Ecto neural progenitor cell (in vitro differentiated cells): ENCODE measurements around the gene RASIP1.
"Not testable (repeated sequence)": the region's sequence is repeated elsewhere in the genome, so short reads cannot be mapped to it uniquely, and the experiment has no call there.

Experiments
- DNase-seq: peaks from one replicate; pipeline ENCODE4 v3.0.0-alpha.2; 2018; ENCODE audit warnings: low spot score

Gene RASIP1

GRCh38 chr19:48734625-48735024, 5.8 kb downstream of the RASIP1 start:
- DNase-seq = no peak

- no peak for DNase-seq
Observed at GRCh38 chr19:48731452-48731851, 9.0 kb downstream of the RASIP1 start.

- peak; percentile 58 for DNase-seq
Observed at GRCh38 chr19:48728911-48729664, 11.3 kb downstream of the RASIP1 start.

- DNase-seq = no peak
Observed at GRCh38 chr19:48726556-48726955, 13.9 kb downstream of the RASIP1 start.

GRCh38 chr19:48724796-48725753, 15.3 kb downstream of the RASIP1 start:
- DNase-seq = no peak

GRCh38 chr19:48722196-48722708, 18.2 kb downstream of the RASIP1 start:
- no peak for DNase-seq

GRCh38 chr19:48720613-48721296, 19.7 kb downstream of the RASIP1 start:
- DNase-seq = peak; percentile 99

GRCh38 chr19:48720251-48720612, 20.2 kb downstream of the RASIP1 start:
- no peak for DNase-seq

- no peak for DNase-seq
Observed at GRCh38 chr19:48719263-48720171, 20.9 kb downstream of the RASIP1 start, which contains the start of gene MAMSTR. MAMSTR (minus strand) TSS chr19:48719725; CDS start chr19:48719031, 694 bp downstream.

GRCh38 chr19:48718711-48719231, 21.6 kb downstream of the RASIP1 start:
- DNase-seq = no peak

GRCh38 chr19:48718106-48718505, 22.3 kb downstream of the RASIP1 start:
- DNase-seq = not testable (repeated sequence)

- peak; percentile 67 for DNase-seq
Observed at GRCh38 chr19:48716562-48717291, 23.7 kb downstream of the RASIP1 start.

GRCh38 chr19:48715681-48716171, 24.7 kb downstream of the RASIP1 start:
- DNase-seq = peak; percentile 54

- no peak for DNase-seq
Observed at GRCh38 chr19:48714759-48715675, 25.4 kb downstream of the RASIP1 start.

- DNase-seq = peak; percentile 99
Observed at GRCh38 chr19:48713864-48714755, 26.3 kb downstream of the RASIP1 start.

- peak; percentile 67 for DNase-seq
Observed at GRCh38 chr19:48713041-48713863, 27.2 kb downstream of the RASIP1 start.
